WTC11 (cell line): ENCODE data around the gene LY6G5B. TPM values are rescaled to one million over a fixed set of nuclear protein-coding genes. Genes with fewer than 3 reads are reported as not detected.
A peak's percentile ranks its signal among the peaks of the same experiment; 100 is the strongest.

ENCODE experiments used
- ATF1 ChIP-seq: sonication (generic); formaldehyde crosslinking; IDR thresholded peaks from 2 replicates; pipeline ENCODE4 v1.8.1; 2023; ENCODE audit warnings: mild to moderate bottlenecking, moderate library complexity, missing genetic modification reagents
- ATF2 ChIP-seq: sonication (generic); formaldehyde crosslinking; IDR thresholded peaks from 2 replicates; pipeline ENCODE4 v1.8.1; 2022; ENCODE audit warnings: low read depth, missing genetic modification reagents, borderline replicate concordance
- ATF3 ChIP-seq: sonication (generic); formaldehyde crosslinking; conservative IDR thresholded peaks from 2 replicates; pipeline ENCODE4 v1.8.1; 2022; ENCODE audit warnings: mild to moderate bottlenecking, missing genetic modification reagents
- CREM ChIP-seq: sonication (generic); formaldehyde crosslinking; IDR thresholded peaks from 2 replicates; pipeline ENCODE4 v1.8.1; 2022; ENCODE audit warnings: mild to moderate bottlenecking, missing genetic modification reagents, moderate library complexity
- EMX1 ChIP-seq: fragments of 250-450 bp; sonication (Bioruptor Pico); IDR thresholded peaks from 2 replicates; pipeline ENCODE4 v1.8.0; 2021; ENCODE audit warnings: mild to moderate bottlenecking
- FOXP1 ChIP-seq: sonication (generic); formaldehyde crosslinking; IDR thresholded peaks from 2 replicates; pipeline ENCODE4 v1.8.0; 2022; ENCODE audit warnings: missing genetic modification reagents, mild to moderate bottlenecking, moderate library complexity, borderline replicate concordance
- GABPB1 ChIP-seq: sonication (generic); formaldehyde crosslinking; IDR thresholded peaks from 2 replicates; pipeline ENCODE4 v1.8.1; 2023; ENCODE audit warnings: mild to moderate bottlenecking, missing genetic modification reagents
- GRHL2 ChIP-seq: fragments of 250-450 bp; sonication (Bioruptor Pico); IDR thresholded peaks from 2 replicates; pipeline ENCODE4 v1.8.0; 2022; ENCODE audit warnings: mild to moderate bottlenecking, moderate library complexity; ENCODE audit not compliant: insufficient replicate concordance, severe bottlenecking
- GTF2I ChIP-seq: fragments of 250-450 bp; sonication (Bioruptor Pico); conservative IDR thresholded peaks from 2 replicates; pipeline ENCODE4 v1.4.0; 2021; ENCODE audit warnings: mild to moderate bottlenecking
- IRF1 ChIP-seq: sonication (generic); formaldehyde crosslinking; IDR thresholded peaks from 2 replicates; pipeline ENCODE4 v1.8.0; 2023; ENCODE audit warnings: missing genetic modification reagents
- JUN ChIP-seq: sonication (generic); formaldehyde crosslinking; IDR thresholded peaks from 2 replicates; pipeline ENCODE4 v1.8.0; 2023; ENCODE audit warnings: mild to moderate bottlenecking, missing genetic modification reagents
- OVOL2 ChIP-seq: fragments of 250-450 bp; sonication (Bioruptor Pico); IDR thresholded peaks from 2 replicates; pipeline ENCODE4 v1.9.0; 2021; ENCODE audit warnings: mild to moderate bottlenecking, borderline replicate concordance
- SMAD3 ChIP-seq: sonication (generic); formaldehyde crosslinking; IDR thresholded peaks from 2 replicates; pipeline ENCODE4 v1.8.0; 2022; ENCODE audit warnings: missing genetic modification reagents, mild to moderate bottlenecking, borderline replicate concordance
- STAT6 ChIP-seq: sonication (generic); formaldehyde crosslinking; conservative IDR thresholded peaks from 2 replicates; pipeline ENCODE4 v1.8.1; 2023; ENCODE audit warnings: mild to moderate bottlenecking, low read depth, missing genetic modification reagents, moderate library complexity
- ZNF232 ChIP-seq: sonication (generic); formaldehyde crosslinking; IDR thresholded peaks from 2 replicates; pipeline ENCODE4 v1.8.0; 2022; ENCODE audit warnings: mild to moderate bottlenecking, missing genetic modification reagents
- ZNF317 ChIP-seq: sonication (generic); formaldehyde crosslinking; IDR thresholded peaks from 2 replicates; pipeline ENCODE4 v1.8.1; 2023; ENCODE audit warnings: low read depth, mild to moderate bottlenecking, moderate library complexity, missing genetic modification reagents, borderline replicate concordance
- ZNF416 ChIP-seq: fragments of 250-450 bp; sonication (Bioruptor Pico); IDR thresholded peaks from 2 replicates; pipeline ENCODE4 v1.9.0; 2021; ENCODE audit warnings: mild to moderate bottlenecking, inconsistent platforms
- total RNA-seq: library from RNA; stranded (reverse); gene quantifications from 3 replicates; pipeline ENCODE4 v1.2.3, GENCODE V29; 2021
- TF ChIP-seq, protein P1 (sequence below): fragments of 250-450 bp; sonication (Bioruptor Pico); IDR thresholded peaks from 2 replicates; pipeline ENCODE4 v1.9.0; 2021; ENCODE audit warnings: mild to moderate bottlenecking
- TF ChIP-seq, protein P2 (sequence below): fragments of 250-450 bp; sonication (Bioruptor Pico); IDR thresholded peaks from 2 replicates; pipeline ENCODE4 v1.9.0; 2021; ENCODE audit warnings: mild to moderate bottlenecking
- TF ChIP-seq, protein P3 (sequence below): sonication (generic); formaldehyde crosslinking; IDR thresholded peaks from 2 replicates; pipeline ENCODE4 v1.8.0; 2022; ENCODE audit warnings: mild to moderate bottlenecking, missing genetic modification reagents
- TF ChIP-seq, protein P4 (sequence below): sonication (generic); formaldehyde crosslinking; IDR thresholded peaks from 2 replicates; pipeline ENCODE4 v1.8.1; 2023; ENCODE audit warnings: mild to moderate bottlenecking, moderate library complexity, missing genetic modification reagents
- TF ChIP-seq, protein P5 (sequence below): sonication (generic); formaldehyde crosslinking; IDR thresholded peaks from 2 replicates; pipeline ENCODE4 v1.8.1; 2022; ENCODE audit warnings: mild to moderate bottlenecking, missing genetic modification reagents, moderate library complexity, borderline replicate concordance

LY6G5B gene
- total RNA-seq, 1 experiment from 2014 or later: 15.7 TPM

DNA sequence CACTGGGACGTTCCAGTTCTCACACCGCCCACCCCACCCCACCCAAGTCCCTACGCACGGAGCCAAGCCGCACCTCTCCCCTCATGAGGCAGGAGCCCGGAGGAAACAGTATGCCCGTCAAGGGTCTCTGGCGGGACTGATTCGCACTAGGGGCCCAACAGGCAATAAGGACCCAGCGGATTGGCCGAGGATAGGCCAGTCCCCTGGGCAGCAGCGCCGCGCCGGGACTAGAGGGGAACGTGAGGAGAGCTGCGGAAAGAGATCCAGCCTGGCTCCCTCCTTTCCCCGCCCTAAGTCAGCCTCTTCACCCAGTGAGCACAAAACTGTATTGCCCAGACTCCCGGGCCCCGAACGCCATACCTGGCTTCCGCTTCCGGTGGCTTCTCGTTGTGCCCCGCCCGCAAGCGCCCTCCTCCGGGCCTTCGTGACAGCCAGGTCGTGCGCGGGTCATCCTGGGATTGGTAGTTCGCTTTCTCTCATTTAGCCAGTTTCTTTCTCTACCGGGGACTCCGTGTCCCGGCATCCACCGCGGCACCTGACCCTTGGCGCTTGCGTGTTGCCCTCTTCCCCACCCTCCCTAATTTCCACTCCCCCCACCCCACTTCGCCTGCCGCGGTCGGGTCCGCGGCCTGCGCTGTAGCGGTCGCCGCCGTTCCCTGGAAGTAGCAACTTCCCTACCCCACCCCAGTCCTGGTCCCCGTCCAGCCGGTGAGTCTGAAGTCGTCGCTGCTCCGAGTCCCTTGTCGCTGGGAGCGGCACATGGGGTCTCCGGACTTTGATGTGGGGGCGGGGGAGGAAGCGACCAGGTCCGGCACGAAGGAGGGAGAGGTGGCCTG lies 4.1 kb upstream of the LY6G5B start, which contains the start of gene CSNK2B (continued):
- TF ChIP-seq, protein P1, sequence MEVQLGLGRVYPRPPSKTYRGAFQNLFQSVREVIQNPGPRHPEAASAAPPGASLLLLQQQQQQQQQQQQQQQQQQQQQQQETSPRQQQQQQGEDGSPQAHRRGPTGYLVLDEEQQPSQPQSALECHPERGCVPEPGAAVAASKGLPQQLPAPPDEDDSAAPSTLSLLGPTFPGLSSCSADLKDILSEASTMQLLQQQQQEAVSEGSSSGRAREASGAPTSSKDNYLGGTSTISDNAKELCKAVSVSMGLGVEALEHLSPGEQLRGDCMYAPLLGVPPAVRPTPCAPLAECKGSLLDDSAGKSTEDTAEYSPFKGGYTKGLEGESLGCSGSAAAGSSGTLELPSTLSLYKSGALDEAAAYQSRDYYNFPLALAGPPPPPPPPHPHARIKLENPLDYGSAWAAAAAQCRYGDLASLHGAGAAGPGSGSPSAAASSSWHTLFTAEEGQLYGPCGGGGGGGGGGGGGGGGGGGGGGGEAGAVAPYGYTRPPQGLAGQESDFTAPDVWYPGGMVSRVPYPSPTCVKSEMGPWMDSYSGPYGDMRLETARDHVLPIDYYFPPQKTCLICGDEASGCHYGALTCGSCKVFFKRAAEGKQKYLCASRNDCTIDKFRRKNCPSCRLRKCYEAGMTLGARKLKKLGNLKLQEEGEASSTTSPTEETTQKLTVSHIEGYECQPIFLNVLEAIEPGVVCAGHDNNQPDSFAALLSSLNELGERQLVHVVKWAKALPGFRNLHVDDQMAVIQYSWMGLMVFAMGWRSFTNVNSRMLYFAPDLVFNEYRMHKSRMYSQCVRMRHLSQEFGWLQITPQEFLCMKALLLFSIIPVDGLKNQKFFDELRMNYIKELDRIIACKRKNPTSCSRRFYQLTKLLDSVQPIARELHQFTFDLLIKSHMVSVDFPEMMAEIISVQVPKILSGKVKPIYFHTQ: no peak
- TF ChIP-seq ZNF317 (CRISPR knock-in tag) (no peak), CREM (CRISPR knock-in tag) (peak; percentile 15; the same call in 1 of the 2 replicates), GRHL2 (CRISPR knock-in tag) (no peak), EMX1 (CRISPR knock-in tag) (0 out of 2 replicates have a peak, but pooled peaks have one; percentile 31), JUN (CRISPR knock-in tag) (peak; percentile 14; the same call in 1 of the 2 replicates), SMAD3 (CRISPR knock-in tag) (peak; percentile 71; the same call in 1 of the 2 replicates), IRF1 (CRISPR knock-in tag) (no peak), ATF2 (CRISPR knock-in tag) (no peak), FOXP1 (no peak), STAT6 (CRISPR knock-in tag) (no peak), GABPB1 (CRISPR knock-in tag) (peak; percentile 76; the same call in 1 of the 2 replicates), ATF1 (CRISPR knock-in tag) (no peak), ATF3 (CRISPR knock-in tag) (no peak), ZNF232 (CRISPR knock-in tag) (0 out of 2 replicates have a peak, but pooled peaks have one; percentile 34), OVOL2 (CRISPR knock-in tag) (no peak), ZNF416 (no peak), GTF2I (CRISPR knock-in tag) (no peak)
- TF ChIP-seq, protein P2, sequence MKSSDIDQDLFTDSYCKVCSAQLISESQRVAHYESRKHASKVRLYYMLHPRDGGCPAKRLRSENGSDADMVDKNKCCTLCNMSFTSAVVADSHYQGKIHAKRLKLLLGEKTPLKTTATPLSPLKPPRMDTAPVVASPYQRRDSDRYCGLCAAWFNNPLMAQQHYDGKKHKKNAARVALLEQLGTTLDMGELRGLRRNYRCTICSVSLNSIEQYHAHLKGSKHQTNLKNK (CRISPR knock-in tag): no peak
- TF ChIP-seq, protein P3, sequence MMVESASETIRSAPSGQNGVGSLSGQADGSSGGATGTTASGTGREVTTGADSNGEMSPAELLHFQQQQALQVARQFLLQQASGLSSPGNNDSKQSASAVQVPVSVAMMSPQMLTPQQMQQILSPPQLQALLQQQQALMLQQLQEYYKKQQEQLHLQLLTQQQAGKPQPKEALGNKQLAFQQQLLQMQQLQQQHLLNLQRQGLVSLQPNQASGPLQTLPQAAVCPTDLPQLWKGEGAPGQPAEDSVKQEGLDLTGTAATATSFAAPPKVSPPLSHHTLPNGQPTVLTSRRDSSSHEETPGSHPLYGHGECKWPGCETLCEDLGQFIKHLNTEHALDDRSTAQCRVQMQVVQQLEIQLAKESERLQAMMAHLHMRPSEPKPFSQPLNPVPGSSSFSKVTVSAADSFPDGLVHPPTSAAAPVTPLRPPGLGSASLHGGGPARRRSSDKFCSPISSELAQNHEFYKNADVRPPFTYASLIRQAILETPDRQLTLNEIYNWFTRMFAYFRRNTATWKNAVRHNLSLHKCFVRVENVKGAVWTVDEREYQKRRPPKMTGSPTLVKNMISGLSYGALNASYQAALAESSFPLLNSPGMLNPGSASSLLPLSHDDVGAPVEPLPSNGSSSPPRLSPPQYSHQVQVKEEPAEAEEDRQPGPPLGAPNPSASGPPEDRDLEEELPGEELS (CRISPR knock-in tag): peak; percentile 4; the same call in 1 of the 2 replicates
- TF ChIP-seq, protein P4, sequence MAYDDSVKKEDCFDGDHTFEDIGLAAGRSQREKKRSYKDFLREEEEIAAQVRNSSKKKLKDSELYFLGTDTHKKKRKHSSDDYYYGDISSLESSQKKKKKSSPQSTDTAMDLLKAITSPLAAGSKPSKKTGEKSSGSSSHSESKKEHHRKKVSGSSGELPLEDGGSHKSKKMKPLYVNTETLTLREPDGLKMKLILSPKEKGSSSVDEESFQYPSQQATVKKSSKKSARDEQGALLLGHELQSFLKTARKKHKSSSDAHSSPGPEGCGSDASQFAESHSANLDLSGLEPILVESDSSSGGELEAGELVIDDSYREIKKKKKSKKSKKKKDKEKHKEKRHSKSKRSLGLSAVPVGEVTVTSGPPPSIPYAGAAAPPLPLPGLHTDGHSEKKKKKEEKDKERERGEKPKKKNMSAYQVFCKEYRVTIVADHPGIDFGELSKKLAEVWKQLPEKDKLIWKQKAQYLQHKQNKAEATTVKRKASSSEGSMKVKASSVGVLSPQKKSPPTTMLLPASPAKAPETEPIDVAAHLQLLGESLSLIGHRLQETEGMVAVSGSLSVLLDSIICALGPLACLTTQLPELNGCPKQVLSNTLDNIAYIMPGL (CRISPR knock-in tag): peak; percentile 39; the same call in 1 of the 2 replicates
- TF ChIP-seq, protein P5, sequence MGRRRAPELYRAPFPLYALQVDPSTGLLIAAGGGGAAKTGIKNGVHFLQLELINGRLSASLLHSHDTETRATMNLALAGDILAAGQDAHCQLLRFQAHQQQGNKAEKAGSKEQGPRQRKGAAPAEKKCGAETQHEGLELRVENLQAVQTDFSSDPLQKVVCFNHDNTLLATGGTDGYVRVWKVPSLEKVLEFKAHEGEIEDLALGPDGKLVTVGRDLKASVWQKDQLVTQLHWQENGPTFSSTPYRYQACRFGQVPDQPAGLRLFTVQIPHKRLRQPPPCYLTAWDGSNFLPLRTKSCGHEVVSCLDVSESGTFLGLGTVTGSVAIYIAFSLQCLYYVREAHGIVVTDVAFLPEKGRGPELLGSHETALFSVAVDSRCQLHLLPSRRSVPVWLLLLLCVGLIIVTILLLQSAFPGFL (CRISPR knock-in tag): no peak
